Fibroblast of the aortic adventitia (primary cell): ENCODE results near the gene XPNPEP1. TPM values are rescaled to one million over a fixed set of nuclear protein-coding genes. Genes with fewer than 3 reads are reported as not detected.

ENCODE experiments used
- DNase-seq: peaks from one replicate; pipeline ENCODE4 v3.0.0-alpha.2; 2010; ENCODE audit warnings: low read depth
- H3K4me3 ChIP-seq: 2 replicates; pipeline ENCODE4 v1.5.1; 2011; ENCODE audit warnings: low read depth, mild to moderate bottlenecking, control low read depth, low read length, moderate library complexity
- total RNA-seq: library from RNA; depleted of rRNA; stranded (reverse); fragments of >200 nt; gene quantifications from 2 replicates; pipeline ENCODE4 v1.2.3, GENCODE V29; 2012; ENCODE audit warnings: low replicate concordance
- TF ChIP-seq, protein P1 (sequence below): IDR thresholded peaks from 2 replicates; pipeline ENCODE4 v1.5.1; 2011; ENCODE audit warnings: mild to moderate bottlenecking, low read length, control low read depth, inconsistent platforms; ENCODE audit not compliant: insufficient read depth

Gene XPNPEP1
- total RNA-seq, 1 donor, result 103 TPM

- TF ChIP-seq, protein P1, sequence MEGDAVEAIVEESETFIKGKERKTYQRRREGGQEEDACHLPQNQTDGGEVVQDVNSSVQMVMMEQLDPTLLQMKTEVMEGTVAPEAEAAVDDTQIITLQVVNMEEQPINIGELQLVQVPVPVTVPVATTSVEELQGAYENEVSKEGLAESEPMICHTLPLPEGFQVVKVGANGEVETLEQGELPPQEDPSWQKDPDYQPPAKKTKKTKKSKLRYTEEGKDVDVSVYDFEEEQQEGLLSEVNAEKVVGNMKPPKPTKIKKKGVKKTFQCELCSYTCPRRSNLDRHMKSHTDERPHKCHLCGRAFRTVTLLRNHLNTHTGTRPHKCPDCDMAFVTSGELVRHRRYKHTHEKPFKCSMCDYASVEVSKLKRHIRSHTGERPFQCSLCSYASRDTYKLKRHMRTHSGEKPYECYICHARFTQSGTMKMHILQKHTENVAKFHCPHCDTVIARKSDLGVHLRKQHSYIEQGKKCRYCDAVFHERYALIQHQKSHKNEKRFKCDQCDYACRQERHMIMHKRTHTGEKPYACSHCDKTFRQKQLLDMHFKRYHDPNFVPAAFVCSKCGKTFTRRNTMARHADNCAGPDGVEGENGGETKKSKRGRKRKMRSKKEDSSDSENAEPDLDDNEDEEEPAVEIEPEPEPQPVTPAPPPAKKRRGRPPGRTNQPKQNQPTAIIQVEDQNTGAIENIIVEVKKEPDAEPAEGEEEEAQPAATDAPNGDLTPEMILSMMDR, result no peak
- DNase-seq, result no peak
- no peak overlapping the region for H3K4me3 ChIP-seq
Observed at GRCh38 chr10:109845308-109845707, 78.0 kb downstream of the XPNPEP1 start.

GRCh38 chr10:109838592-109839244 lies 84.6 kb downstream of the XPNPEP1 start:
- no peak overlapping the region for H3K4me3 ChIP-seq
- DNase-seq, result no peak
- TF ChIP-seq, protein P1, result no peak

- DNase-seq, result no peak
- TF ChIP-seq, protein P1, result no peak
- H3K4me3 ChIP-seq, result no peak overlapping the region
Observed at GRCh38 chr10:109837384-109837783, 85.9 kb downstream of the XPNPEP1 start.

- DNase-seq, result no peak
- no peak overlapping the region for H3K4me3 ChIP-seq
- TF ChIP-seq, protein P1, result no peak
Observed at GRCh38 chr10:109835257-109835656, 88.1 kb downstream of the XPNPEP1 start.

GRCh38 chr10:109831846-109832245 lies 91.5 kb downstream of the XPNPEP1 start:
- no peak overlapping the region for H3K4me3 ChIP-seq
- no peak for DNase-seq
- TF ChIP-seq, protein P1, result no peak

- DNase-seq, result no peak
- no peak overlapping the region for H3K4me3 ChIP-seq
- TF ChIP-seq, protein P1, result no peak
Observed at GRCh38 chr10:109824206-109824605, 99.1 kb downstream of the XPNPEP1 start.

DNA sequence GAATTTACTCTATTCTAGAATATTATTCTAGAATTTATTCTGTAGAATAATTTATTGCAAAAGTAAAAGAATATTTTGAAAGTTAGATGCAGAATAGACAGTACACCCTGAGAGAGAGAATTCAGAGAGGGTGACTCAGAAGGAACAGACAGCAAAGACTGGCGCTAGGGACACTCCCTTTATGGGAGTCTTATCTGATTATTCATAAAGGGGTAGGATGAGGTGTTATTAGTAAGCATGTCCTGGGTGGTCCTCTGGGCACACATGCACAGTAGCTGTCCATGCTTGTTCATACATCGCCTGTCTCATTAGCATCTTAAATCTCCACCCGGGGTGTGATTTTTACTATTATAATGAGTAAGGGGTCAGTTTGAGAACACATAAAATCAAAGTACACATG lies 100.1 kb downstream of the XPNPEP1 start:
- no peak for DNase-seq
- no peak overlapping the region for H3K4me3 ChIP-seq
- TF ChIP-seq, protein P1, result no peak
